Activated CD8-positive, alpha-beta memory T cell treated with anti-CD3 and anti-CD28 coated beads, Interleukin-2, amount 10 ng/mL, durations not matched to agents 7 days and 5 days (primary cell): ENCODE measurements around the gene EFEMP1. TPM values are rescaled to one million over a fixed set of nuclear protein-coding genes. Genes with fewer than 3 reads are reported as not detected.

Experiments
- ATAC-seq: fragments of 150-1000 bp; cut with Tn5 transposase; one replicate; pipeline ENCODE4 v1.10.0; 2021; ENCODE audit warnings: moderate library complexity
- CTCF ChIA-PET: fragments of 350-600 bp; sonication (Branson Sonifier 250); formaldehyde crosslinking; loops from one replicate; lab custom pipeline; 2021; ENCODE audit warnings: antibody characterized with exemption; lab: Charles Lee
- DNase-seq: peaks from one replicate; pipeline ENCODE4 v3.0.0-alpha.2; 2020
- H3K27ac Mint-ChIP-seq: one replicate; pipeline ENCODE4 v1.8.0; 2021; ENCODE audit warnings: mild to moderate bottlenecking, mixed read lengths
- H3K27me3 Mint-ChIP-seq: one replicate; pipeline ENCODE4 v1.8.0; 2021; ENCODE audit warnings: mixed read lengths
- H3K36me3 Mint-ChIP-seq: one replicate; pipeline ENCODE4 v1.8.0; 2021; ENCODE audit warnings: mild to moderate bottlenecking, mixed read lengths
- H3K4me1 Mint-ChIP-seq: one replicate; pipeline ENCODE4 v1.8.0; 2021; ENCODE audit warnings: mixed read lengths
- H3K4me3 Mint-ChIP-seq: one replicate; pipeline ENCODE4 v1.8.0; 2021; ENCODE audit warnings: mild to moderate bottlenecking, moderate library complexity, mixed read lengths
- H3K9me3 Mint-ChIP-seq: one replicate; pipeline ENCODE4 v1.8.0; 2022; ENCODE audit warnings: low read depth, mixed read lengths
- total RNA-seq, 2 experiments: library from RNA; stranded (reverse); gene quantifications; one replicate each; pipeline ENCODE4 v1.2.3, GENCODE V29; 2021

Gene EFEMP1
- total RNA-seq, 2 experiments from 2014 or later = not detected

DNA sequence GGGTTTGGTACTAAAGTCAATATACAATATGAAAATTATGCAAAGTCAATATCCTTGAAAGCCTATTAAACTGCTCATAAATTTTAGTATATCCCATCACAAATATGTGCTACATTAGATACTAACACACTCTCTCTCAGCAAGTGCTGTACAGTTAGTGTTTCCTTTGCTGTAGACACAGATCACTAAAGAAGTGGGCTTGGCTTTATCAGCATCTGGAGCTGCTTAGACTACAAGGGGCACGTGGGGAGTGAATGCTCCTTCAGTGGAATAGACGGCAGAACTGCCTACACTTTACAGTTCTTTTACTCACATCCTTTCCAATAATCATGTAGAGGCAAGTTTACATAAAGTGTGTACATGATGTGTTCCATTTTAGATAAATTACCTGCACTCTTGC lies 26.0 kb upstream of the EFEMP1 start:
- no peak for ATAC-seq
- H3K36me3 Mint-ChIP-seq = no peaks in the 10 kb centered on the region
- H3K4me3 Mint-ChIP-seq = no peak overlapping the region
- CTCF ChIA-PET = no interaction called here
- no peak for DNase-seq
- H3K9me3 Mint-ChIP-seq = no peaks in the 10 kb centered on the region
- H3K27ac Mint-ChIP-seq = no peak overlapping the region
- no peaks in the 10 kb centered on the region for H3K4me1 Mint-ChIP-seq
- H3K27me3 Mint-ChIP-seq = no peaks in the 10 kb centered on the region

DNA sequence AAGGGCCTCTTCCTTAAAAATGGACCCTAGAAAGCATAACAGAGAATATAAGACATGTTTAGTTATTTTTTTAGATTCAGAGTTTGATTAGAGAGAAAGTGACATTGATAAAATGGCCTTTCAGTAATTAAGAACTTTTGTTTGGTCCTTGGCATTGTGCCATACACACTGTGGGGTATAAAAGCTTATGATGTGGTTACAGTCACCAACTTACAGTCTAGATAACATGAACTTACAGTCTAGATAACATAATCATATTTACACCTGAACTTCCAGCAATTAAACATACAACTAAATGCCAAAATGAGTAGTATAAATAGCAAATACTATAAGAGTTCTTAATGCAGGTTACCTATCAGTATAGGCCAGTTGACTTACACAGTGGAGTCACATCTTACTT lies 25.6 kb upstream of the EFEMP1 start:
- Mint-ChIP-seq H3K4me3 (no peak overlapping the region), H3K4me1 (no peaks in the 10 kb centered on the region), H3K27me3 (no peaks in the 10 kb centered on the region), H3K9me3 (no peaks in the 10 kb centered on the region), H3K36me3 (no peaks in the 10 kb centered on the region), H3K27ac (no peak overlapping the region)
- CTCF ChIA-PET = no interaction called here
- DNase-seq (no peak), ATAC-seq (no peak)

DNA sequence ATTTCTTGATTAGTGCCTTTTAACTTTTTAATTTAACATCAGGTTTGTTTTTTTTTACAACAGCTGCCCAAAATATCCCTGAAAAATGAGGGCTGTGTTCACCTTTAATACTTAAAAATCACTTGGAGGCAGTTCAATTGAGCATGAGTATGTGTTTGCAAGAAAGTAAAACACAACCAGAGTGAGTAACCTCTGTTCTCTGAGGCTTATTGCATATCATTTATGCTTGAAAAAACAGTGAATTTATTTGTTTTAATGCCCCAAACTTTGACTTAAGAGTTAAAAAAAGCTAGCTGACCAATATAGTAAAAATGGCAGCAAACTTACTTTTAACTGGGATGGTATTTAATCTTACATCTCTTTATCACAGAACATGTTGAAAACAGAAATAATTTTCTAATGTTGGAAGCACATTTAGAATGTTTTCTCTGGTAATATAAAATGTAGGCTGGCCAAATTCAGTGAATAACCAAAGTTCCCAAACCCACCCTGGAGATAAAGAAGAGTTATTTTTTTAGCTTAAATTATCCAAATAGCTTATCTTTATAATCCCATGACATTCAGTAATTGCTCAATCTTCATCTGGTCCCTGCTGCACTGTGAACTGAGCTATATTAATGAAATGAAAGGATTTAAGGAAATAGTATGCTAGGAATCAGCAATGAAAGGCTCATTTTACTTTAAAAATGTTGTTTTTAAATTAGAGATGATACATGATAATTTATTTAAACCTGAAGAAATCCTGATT lies 24.8 kb upstream of the EFEMP1 start:
- H3K4me3 Mint-ChIP-seq = no peak overlapping the region
- H3K27ac Mint-ChIP-seq = no peak overlapping the region
- no peaks in the 10 kb centered on the region for H3K27me3 Mint-ChIP-seq
- no peak for ATAC-seq
- H3K9me3 Mint-ChIP-seq = no peaks in the 10 kb centered on the region
- no peaks in the 10 kb centered on the region for H3K36me3 Mint-ChIP-seq
- no peaks in the 10 kb centered on the region for H3K4me1 Mint-ChIP-seq
- CTCF ChIA-PET = no interaction called here
- DNase-seq = no peak

DNA sequence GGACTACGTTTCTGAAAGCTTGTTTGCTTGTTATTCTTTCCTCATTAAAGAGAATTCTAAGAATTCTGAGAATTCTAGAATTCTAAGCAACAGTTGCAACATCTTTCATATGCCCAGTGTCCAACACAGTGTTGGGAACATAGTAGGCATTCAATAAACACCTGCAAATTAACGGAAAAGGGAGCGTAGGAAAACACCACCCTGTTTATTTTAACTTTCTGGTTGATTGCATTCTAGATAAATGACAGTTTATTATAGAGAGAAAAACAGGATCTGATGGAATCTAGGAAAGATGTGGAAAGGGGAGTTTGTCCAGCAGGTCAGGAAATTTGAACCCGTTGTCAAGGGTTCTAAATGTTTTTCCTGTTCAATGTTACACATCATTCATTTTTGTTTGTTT lies 24.2 kb upstream of the EFEMP1 start:
- H3K9me3 Mint-ChIP-seq = no peaks in the 10 kb centered on the region
- DNase-seq = no peak
- H3K27ac Mint-ChIP-seq = no peak overlapping the region
- H3K4me1 Mint-ChIP-seq = no peaks in the 10 kb centered on the region
- H3K27me3 Mint-ChIP-seq = no peaks in the 10 kb centered on the region
- no peaks in the 10 kb centered on the region for H3K36me3 Mint-ChIP-seq
- ATAC-seq = no peak
- CTCF ChIA-PET = no interaction called here
- H3K4me3 Mint-ChIP-seq = no peak overlapping the region

DNA sequence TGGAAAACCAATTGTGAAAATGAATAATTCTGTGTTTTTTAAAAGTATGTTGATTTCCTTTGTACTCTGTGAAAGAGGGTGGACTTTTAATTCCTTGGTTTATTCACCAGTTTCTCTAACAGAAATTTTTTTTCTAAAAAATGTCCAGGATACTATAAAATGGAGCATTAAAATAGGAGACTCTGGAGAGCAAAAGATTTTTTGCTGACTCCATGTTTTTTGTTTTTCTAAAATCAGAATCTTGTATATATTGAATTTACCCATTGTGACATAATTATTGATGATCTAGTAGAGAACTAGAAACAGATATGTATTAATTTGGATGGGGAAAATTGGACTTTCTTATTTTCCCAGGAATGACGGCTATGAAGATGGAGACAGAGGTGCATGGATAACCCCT lies 23.2 kb upstream of the EFEMP1 start:
- H3K27me3 Mint-ChIP-seq = no peaks in the 10 kb centered on the region
- no peaks in the 10 kb centered on the region for H3K36me3 Mint-ChIP-seq
- no peaks in the 10 kb centered on the region for H3K4me1 Mint-ChIP-seq
- H3K4me3 Mint-ChIP-seq = no peak overlapping the region
- CTCF ChIA-PET = interaction anchor here (1.4 kb wide), 1 partner anchor 10 kb away, joined by 4 read pairs; no protein-coding TSS in a partner anchor
- H3K27ac Mint-ChIP-seq = no peak overlapping the region
- no peaks in the 10 kb centered on the region for H3K9me3 Mint-ChIP-seq
- no peak for DNase-seq
- ATAC-seq = no peak

DNA sequence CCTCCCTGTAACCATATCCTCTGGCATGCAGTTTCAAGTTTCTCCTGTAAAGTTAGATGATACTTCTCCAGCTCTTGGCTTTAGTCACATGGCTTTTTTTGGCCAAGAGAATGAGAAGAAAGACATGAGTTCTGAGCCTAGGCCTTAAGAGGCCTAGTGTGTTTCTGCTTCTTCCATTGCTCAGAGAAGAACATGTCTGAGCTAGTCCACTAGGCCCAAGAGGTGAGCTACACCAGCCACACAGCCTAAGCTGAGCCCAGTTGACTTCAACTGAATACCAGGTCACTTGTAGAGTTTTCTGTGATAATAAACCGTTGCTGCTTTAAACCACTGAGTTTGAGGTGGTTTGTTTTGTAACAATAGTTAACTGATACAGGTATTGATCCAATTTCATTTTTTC lies 19.9 kb upstream of the EFEMP1 start:
- no peak overlapping the region for H3K27ac Mint-ChIP-seq
- H3K4me1 Mint-ChIP-seq = no peaks in the 10 kb centered on the region
- CTCF ChIA-PET = no interaction called here
- no peak overlapping the region for H3K4me3 Mint-ChIP-seq
- no peaks in the 10 kb centered on the region for H3K9me3 Mint-ChIP-seq
- no peaks in the 10 kb centered on the region for H3K36me3 Mint-ChIP-seq
- no peak for DNase-seq
- ATAC-seq = no peak
- H3K27me3 Mint-ChIP-seq = no peaks in the 10 kb centered on the region

DNA sequence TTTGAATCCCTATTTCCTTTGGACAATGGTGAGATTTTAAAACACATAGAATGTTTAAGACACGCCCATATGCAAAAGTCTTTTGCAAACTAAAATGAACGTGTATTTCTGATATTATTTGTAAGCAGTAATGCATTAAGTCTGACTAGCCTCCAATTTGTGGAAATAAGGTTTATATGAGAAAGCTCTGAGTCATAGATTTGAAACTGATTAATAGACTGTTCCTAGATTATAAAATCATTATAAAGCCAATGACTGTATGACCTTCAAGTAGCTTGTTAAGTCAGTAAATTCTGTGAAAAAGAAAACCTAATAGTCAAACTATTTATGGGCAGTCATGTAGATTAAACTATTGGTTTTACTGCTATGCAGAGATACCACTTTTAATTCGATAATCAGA lies 12.8 kb upstream of the EFEMP1 start:
- H3K27me3 Mint-ChIP-seq = no peaks in the 10 kb centered on the region
- H3K27ac Mint-ChIP-seq = no peak overlapping the region
- no peak overlapping the region for H3K4me3 Mint-ChIP-seq
- ATAC-seq = no peak
- H3K4me1 Mint-ChIP-seq = no peaks in the 10 kb centered on the region
- CTCF ChIA-PET = interaction anchor here (1.5 kb wide), 1 partner anchor 10 kb away, joined by 4 read pairs; no protein-coding TSS in a partner anchor
- H3K36me3 Mint-ChIP-seq = no peaks in the 10 kb centered on the region
- no peaks in the 10 kb centered on the region for H3K9me3 Mint-ChIP-seq
- DNase-seq = no peak

DNA sequence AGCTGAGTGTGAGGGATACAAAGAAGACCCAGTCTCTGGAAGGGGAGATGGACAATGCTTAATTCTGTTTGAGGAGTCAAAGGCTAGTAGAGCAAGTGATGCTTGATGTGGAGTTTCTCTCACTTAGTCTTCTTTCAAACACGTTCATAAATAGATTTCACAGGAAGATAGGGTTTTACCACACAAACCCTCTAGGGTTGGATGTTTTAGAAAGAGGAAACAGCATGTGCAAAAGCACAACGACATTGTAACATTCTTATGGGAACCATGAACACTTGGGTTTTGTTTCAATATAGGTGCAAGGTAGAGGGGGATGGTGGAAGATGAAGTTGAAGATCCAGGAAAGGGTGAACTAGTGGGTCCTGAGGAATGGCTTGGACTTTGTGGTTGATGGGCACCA lies 10.8 kb upstream of the EFEMP1 start:
- CTCF ChIA-PET = no interaction called here
- no peaks in the 10 kb centered on the region for H3K9me3 Mint-ChIP-seq
- no peak for ATAC-seq
- H3K36me3 Mint-ChIP-seq = no peaks in the 10 kb centered on the region
- no peak overlapping the region for H3K4me3 Mint-ChIP-seq
- no peaks in the 10 kb centered on the region for H3K27me3 Mint-ChIP-seq
- H3K4me1 Mint-ChIP-seq = no peaks in the 10 kb centered on the region
- H3K27ac Mint-ChIP-seq = no peak overlapping the region
- DNase-seq = no peak

DNA sequence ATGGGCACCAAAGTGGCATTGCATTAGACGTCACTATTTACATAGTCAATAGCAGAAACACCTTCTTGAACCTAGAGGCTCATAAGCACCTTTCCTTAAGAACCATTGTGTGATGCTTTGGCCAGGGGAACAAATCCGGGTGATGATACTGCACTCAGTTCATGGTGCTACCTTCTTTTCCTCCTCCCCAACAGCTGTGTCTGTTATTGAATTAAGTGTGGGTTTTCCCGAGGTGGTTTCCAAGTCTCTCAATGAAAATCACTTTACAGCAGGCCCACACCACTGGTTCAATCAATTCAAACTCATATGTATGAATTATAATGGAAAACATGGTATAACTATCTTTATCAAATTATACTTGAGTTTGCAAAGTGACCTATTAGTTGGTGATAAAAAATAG lies 9.3 kb upstream of the EFEMP1 start:
- Mint-ChIP-seq H3K4me1 (no peaks in the 10 kb centered on the region), H3K27ac (no peak overlapping the region), H3K27me3 (no peaks in the 10 kb centered on the region), H3K9me3 (no peaks in the 10 kb centered on the region), H3K4me3 (no peak overlapping the region), H3K36me3 (no peaks in the 10 kb centered on the region)
- DNase-seq (no peak), ATAC-seq (no peak)
- CTCF ChIA-PET = no interaction called here

DNA sequence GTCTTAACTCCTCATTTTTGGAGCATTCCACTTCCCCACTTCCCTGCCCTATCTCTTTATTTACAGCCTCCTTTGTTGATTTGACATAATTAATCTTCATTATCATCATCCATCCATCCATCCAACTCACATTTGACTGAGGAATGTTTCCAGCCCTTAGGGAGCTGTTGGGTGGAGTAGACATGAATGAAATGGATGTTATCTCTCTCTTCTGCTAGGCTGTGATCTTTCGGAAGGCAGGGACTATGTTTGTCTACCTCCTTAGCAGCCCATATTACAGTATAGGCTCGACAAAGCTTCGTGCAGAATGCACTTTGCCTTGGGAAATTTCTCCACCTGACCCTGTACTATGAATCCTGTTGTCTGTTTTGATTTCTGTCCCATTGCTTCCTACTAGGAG lies 7.7 kb upstream of the EFEMP1 start:
- peaks cover 3% of the 10 kb centered on the region for H3K27me3 Mint-ChIP-seq
- no peaks in the 10 kb centered on the region for H3K36me3 Mint-ChIP-seq
- no peak overlapping the region for H3K4me3 Mint-ChIP-seq
- CTCF ChIA-PET = no interaction called here
- no peaks in the 10 kb centered on the region for H3K9me3 Mint-ChIP-seq
- no peak for ATAC-seq
- no peaks in the 10 kb centered on the region for H3K4me1 Mint-ChIP-seq
- no peak for DNase-seq
- H3K27ac Mint-ChIP-seq = no peak overlapping the region

DNA sequence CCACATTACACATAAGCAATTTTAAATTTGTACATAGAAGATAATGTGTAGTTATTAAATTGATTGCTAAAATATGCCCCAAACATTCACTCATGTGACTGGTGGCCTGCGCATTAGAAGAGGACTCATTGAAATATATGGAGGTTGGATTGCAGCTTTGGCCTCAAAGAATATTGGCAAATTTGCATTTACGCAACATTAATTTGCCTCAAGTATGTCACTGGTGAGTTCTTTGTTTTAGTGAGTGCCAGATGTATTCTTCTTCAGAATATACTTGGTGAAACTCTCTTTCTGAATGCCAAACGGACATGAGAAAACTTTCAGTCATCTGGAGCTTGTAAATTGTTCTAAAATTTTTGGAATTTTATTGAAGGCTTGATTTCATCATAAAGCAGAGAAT lies 5.9 kb upstream of the EFEMP1 start:
- H3K27me3 Mint-ChIP-seq = peaks cover 11% of the 10 kb centered on the region
- H3K36me3 Mint-ChIP-seq = no peaks in the 10 kb centered on the region
- CTCF ChIA-PET = no interaction called here

DNA sequence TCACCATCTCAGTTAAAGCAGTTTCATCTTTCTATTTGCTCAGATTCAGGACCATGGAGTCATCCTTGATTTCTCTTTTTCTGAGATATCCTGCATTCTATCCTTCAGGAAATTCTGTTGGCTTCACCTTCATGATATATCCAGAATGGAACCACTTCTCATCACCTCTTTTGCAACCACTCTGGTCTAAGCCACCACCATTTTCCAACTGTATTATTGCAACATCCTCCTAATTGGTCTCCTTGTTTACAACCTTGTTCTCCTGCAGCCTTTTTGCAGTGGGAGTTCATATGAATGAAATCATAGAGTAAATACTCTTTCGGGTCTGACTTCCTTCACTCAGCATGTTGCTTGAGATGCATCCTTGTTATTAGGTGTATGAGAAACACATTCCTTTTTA lies 3.4 kb upstream of the EFEMP1 start:
- Mint-ChIP-seq H3K36me3 (no peaks in the 10 kb centered on the region), H3K27me3 (peaks cover 34% of the 10 kb centered on the region), H3K27ac (no peak overlapping the region), H3K4me3 (no peak overlapping the region), H3K4me1 (peaks cover 5% of the 10 kb centered on the region), H3K9me3 (no peaks in the 10 kb centered on the region)
- ATAC-seq (no peak), DNase-seq (no peak)
- CTCF ChIA-PET = no interaction called here

More for the DNA sequence above, 5.9 kb upstream of the EFEMP1 start:
- Mint-ChIP-seq H3K9me3 (no peaks in the 10 kb centered on the region), H3K4me3 (no peak overlapping the region), H3K27ac (no peak overlapping the region), H3K4me1 (no peaks in the 10 kb centered on the region)
- ATAC-seq (no peak), DNase-seq (no peak)

DNA sequence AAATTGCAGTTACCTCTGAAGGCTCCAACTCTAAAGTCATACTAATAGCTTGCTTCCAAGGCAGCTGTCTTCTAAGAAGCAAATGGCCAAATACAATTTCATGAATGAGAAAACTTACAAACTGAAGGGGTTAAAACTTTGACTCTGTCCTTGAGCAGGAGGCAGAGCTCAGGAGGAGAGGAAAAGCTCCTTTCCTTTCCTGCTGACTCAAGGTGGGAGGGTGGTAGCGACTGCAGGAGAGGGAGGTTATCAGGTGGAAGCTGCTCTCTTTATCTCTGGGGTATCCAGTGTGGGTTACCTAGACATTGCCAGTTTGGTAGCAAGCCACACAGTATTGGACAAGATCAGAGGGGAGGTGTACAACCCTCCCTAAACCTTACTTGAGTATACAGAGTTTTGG lies 2.7 kb upstream of the EFEMP1 start:
- no peaks in the 10 kb centered on the region for H3K36me3 Mint-ChIP-seq
- no peak for DNase-seq
- no peak for ATAC-seq
- no peaks in the 10 kb centered on the region for H3K9me3 Mint-ChIP-seq
- CTCF ChIA-PET = no interaction called here
- peaks cover 5% of the 10 kb centered on the region for H3K4me1 Mint-ChIP-seq
- no peak overlapping the region for H3K4me3 Mint-ChIP-seq
- peaks cover 38% of the 10 kb centered on the region for H3K27me3 Mint-ChIP-seq
- H3K27ac Mint-ChIP-seq = no peak overlapping the region

DNA sequence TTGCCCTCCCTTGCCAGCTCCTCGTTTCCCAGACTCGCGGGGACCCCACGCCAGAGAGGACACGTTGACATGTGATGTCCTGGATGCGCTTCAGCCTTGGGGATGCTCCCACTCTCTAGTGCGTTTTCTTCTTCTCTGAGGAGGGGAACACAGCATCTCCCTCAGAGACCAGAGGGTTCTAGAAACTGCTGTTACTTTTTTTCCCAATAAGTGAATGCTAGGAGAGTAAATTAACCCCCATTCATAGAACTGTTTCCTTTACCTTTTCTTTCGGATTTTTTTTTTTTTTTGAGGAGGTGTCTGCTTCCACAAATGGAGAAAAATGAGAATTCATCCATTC lies 370 bp upstream of the EFEMP1 start:
- no peaks in the 10 kb centered on the region for H3K36me3 Mint-ChIP-seq
- H3K27me3 Mint-ChIP-seq = peaks cover 44% of the 10 kb centered on the region
- ATAC-seq (no peak), DNase-seq (no peak)
- H3K27ac Mint-ChIP-seq = no peak overlapping the region
- H3K4me3 Mint-ChIP-seq = no peak overlapping the region
- no peaks in the 10 kb centered on the region for H3K9me3 Mint-ChIP-seq
- CTCF ChIA-PET = no interaction called here
- H3K4me1 Mint-ChIP-seq = peaks cover 5% of the 10 kb centered on the region
